Measurements from ENCODE around the gene KCNQ1. TPM values are rescaled to one million over a fixed set of nuclear protein-coding genes. Genes with fewer than 3 reads are reported as not detected.

KCNQ1 gene
- total and polyA plus RNA-seq, 2 of the 13 experiments (the other 11 are each of a cell fraction or from before 2014, with no cell fraction given): 0.02 to 0.08 TPM

GRCh38 chr11:2561696-2562581, 117.1 kb downstream of the KCNQ1 start (continued):
- TF ChIP-seq ZNF510 (CRISPR knock-in tag; IDR thresholded peaks at IDR 0.05; ENCODE audit: low read depth) (no peak), MAFF (IDR thresholded peaks at IDR 0.05; ENCODE audit: low read depth, low read length) (no peak), DMTF1 (CRISPR knock-in tag; IDR thresholded peaks at IDR 0.05) (no peak), UBTF (CRISPR knock-in tag; IDR thresholded peaks at IDR 0.05) (peak; percentile 98), ZNF589 (CRISPR knock-in tag; conservative IDR thresholded peaks at IDR 0.05) (no peak; the same call in 1 of the 2 replicates), ZKSCAN1 (IDR thresholded peaks at IDR 0.05; ENCODE audit: low read length) (no peak), GLMP (CRISPR knock-in tag; IDR thresholded peaks at IDR 0.05; ENCODE audit: borderline replicate concordance) (no peak), HNF1B (CRISPR knock-in tag; IDR thresholded peaks at IDR 0.05) (peak; percentile 63; the same call in 1 of the 2 replicates), MAFG (CRISPR knock-in tag; IDR thresholded peaks at IDR 0.05) (no peak), SMARCE1 (IDR thresholded peaks at IDR 0.05; ENCODE audit: borderline replicate concordance) (no peak), POGZ (CRISPR knock-in tag; IDR thresholded peaks at IDR 0.05) (no peak), ZNF788 (CRISPR knock-in tag; IDR thresholded peaks at IDR 0.05; ENCODE audit: borderline replicate concordance) (0 out of 2 replicates have a peak, but pooled peaks have one; percentile 25), ARNTL (CRISPR knock-in tag; IDR thresholded peaks at IDR 0.05) (peak; percentile 34; the same call in 1 of the 2 replicates), NKX3-1 (CRISPR knock-in tag; IDR thresholded peaks at IDR 0.05) (no peak), SMYD3 (CRISPR knock-in tag; IDR thresholded peaks at IDR 0.05) (no peak), ZBTB39 (CRISPR knock-in tag; IDR thresholded peaks at IDR 0.05) (no peak), FOXA1 (IDR thresholded peaks at IDR 0.05) (no peak), FOXA1 (CRISPR knock-in tag; IDR thresholded peaks at IDR 0.05) (no peak), ZBTB21 (CRISPR knock-in tag; IDR thresholded peaks at IDR 0.05) (no peak), MAF1 (CRISPR knock-in tag; IDR thresholded peaks at IDR 0.05; ENCODE audit: borderline replicate concordance) (no peak)

Measured in HepG2 (cell line).